Measurements from ENCODE around the gene TSPAN18.

DNA sequence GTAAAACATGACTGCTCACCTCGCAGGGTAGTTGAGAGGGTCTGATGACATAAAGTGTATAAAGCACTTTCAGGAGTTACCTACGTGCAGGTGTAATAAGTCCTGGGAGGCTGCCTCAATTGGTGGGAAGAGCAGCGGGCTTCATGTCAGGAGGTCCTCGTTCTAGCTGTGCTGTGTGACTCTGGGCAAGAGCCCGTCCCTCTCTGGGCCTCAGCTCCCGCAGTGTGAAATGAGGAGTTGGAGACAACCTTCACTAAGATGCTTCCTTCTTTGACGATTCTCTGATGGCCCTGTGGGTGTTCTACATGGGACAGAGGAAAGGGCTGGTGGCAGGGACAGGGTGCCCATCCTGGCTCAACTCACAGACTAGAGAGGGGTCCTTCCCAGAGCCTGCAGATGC is 166.1 kb downstream of the TSPAN18 start:
- TF ChIP-seq, protein P1, sequence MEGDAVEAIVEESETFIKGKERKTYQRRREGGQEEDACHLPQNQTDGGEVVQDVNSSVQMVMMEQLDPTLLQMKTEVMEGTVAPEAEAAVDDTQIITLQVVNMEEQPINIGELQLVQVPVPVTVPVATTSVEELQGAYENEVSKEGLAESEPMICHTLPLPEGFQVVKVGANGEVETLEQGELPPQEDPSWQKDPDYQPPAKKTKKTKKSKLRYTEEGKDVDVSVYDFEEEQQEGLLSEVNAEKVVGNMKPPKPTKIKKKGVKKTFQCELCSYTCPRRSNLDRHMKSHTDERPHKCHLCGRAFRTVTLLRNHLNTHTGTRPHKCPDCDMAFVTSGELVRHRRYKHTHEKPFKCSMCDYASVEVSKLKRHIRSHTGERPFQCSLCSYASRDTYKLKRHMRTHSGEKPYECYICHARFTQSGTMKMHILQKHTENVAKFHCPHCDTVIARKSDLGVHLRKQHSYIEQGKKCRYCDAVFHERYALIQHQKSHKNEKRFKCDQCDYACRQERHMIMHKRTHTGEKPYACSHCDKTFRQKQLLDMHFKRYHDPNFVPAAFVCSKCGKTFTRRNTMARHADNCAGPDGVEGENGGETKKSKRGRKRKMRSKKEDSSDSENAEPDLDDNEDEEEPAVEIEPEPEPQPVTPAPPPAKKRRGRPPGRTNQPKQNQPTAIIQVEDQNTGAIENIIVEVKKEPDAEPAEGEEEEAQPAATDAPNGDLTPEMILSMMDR (IDR thresholded peaks at IDR 0.05): no peak
- TF ChIP-seq POLR2A (IDR thresholded peaks at IDR 0.05): no peak
